IMR-90 (cell line): Measurements from ENCODE around the gene SPNS1. TPM values are rescaled to one million over a fixed set of nuclear protein-coding genes. Genes with fewer than 3 reads are reported as not detected.

Experiments
- ATAC-seq: fragments of 200-7000 bp; cut with Tn5 transposase; 2 replicates; pipeline ENCODE4 v1.9.1; 2020; ENCODE audit warnings: low read depth, mild to moderate bottlenecking, moderate library complexity
- BruUV-seq: library from RNA; stranded (reverse); fragments of 400-500 nt; replicated peaks from 2 replicates; lab custom pipeline; 2021; lab: Mats Ljungman, UMichigan
- CTCF ChIA-PET: fragments of 300-600 bp; formaldehyde crosslinking; extraction: SDS; loops from one replicate; lab custom pipeline; 2021; ENCODE audit warnings: antibody characterized with exemption; lab: Yijun Ruan, JAX
- POLR2A ChIA-PET: fragments of 300-600 bp; sonication (Branson Sonifier 250); formaldehyde crosslinking; loops from one replicate; lab custom pipeline; 2022; ENCODE audit warnings: antibody characterized with exemption; ENCODE audit not compliant: unreplicated experiment; lab: Charles Lee
- DNase-seq: peaks from one replicate; pipeline ENCODE4 v3.0.0; 2013
- H2AFZ ChIP-seq: replicated peaks from 2 replicates; pipeline ENCODE3; 2013; ENCODE audit warnings: low read length, mild to moderate bottlenecking; ENCODE audit not compliant: poor library complexity
- H2AK5ac ChIP-seq: 2 replicates; pipeline ENCODE4 v1.6.1; 2013; ENCODE audit warnings: low read depth, low read length, inconsistent platforms
- H2AK9ac ChIP-seq: replicated peaks from 2 replicates; pipeline ENCODE3; 2013; ENCODE audit warnings: mild to moderate bottlenecking, low read depth, low read length, moderate library complexity; ENCODE audit not compliant: poor library complexity
- H2BK120ac ChIP-seq: 2 replicates; pipeline ENCODE4 v1.6.1; 2013; ENCODE audit warnings: low read depth, low read length, inconsistent platforms
- H2BK15ac ChIP-seq: 3 replicates; pipeline ENCODE4 v1.6.1; 2013; ENCODE audit warnings: low read depth, low read length, inconsistent platforms
- H2BK20ac ChIP-seq: 2 replicates; pipeline ENCODE4 v1.6.1; 2013; ENCODE audit warnings: low read depth, mild to moderate bottlenecking, inconsistent platforms, low read length, moderate library complexity
- H2BK5ac ChIP-seq: 2 replicates; pipeline ENCODE4 v1.6.1; 2013; ENCODE audit warnings: mild to moderate bottlenecking, low read depth, low read length, inconsistent platforms; ENCODE audit not compliant: poor library complexity, severe bottlenecking
- H3K14ac ChIP-seq: replicated peaks from 2 replicates; pipeline ENCODE4 v1.6.1; 2013; ENCODE audit warnings: low read depth, low read length, inconsistent platforms
- H3K18ac ChIP-seq: 2 replicates; pipeline ENCODE4 v1.6.1; 2013; ENCODE audit warnings: low read depth, low read length, control low read depth
- H3K23ac ChIP-seq: 2 replicates; pipeline ENCODE4 v1.6.1; 2013; ENCODE audit warnings: low read depth, low read length, inconsistent platforms
- H3K27ac ChIP-seq: 2 replicates; pipeline ENCODE4 v1.5.1; 2013; ENCODE audit warnings: mild to moderate bottlenecking, control low read depth, low read length; ENCODE audit not compliant: insufficient read depth
- H3K27me3 ChIP-seq: 2 replicates; pipeline ENCODE4 v1.6.1; 2013; ENCODE audit warnings: low read length; ENCODE audit not compliant: control insufficient read depth, insufficient read depth
- H3K36me3 ChIP-seq: 2 replicates; pipeline ENCODE4 v1.6.1; 2013; ENCODE audit warnings: low read length, mixed read lengths; ENCODE audit not compliant: control insufficient read depth, insufficient read depth
- H3K4ac ChIP-seq: 2 replicates; pipeline ENCODE4 v1.6.1; 2013; ENCODE audit warnings: low read depth, low read length, inconsistent platforms
- H3K4me1 ChIP-seq: 2 replicates; pipeline ENCODE4 v1.6.1; 2013; ENCODE audit warnings: low read length, mixed read lengths; ENCODE audit not compliant: control insufficient read depth, insufficient read depth
- H3K4me2 ChIP-seq: 2 replicates; pipeline ENCODE4 v1.6.1; 2013; ENCODE audit warnings: low read depth, mild to moderate bottlenecking, control low read depth, low read length, moderate library complexity
- H3K4me3 ChIP-seq: 2 replicates; pipeline ENCODE4 v1.5.1; 2013; ENCODE audit warnings: low read depth, mild to moderate bottlenecking, control low read depth, low read length, moderate library complexity; ENCODE audit not compliant: insufficient read depth
- H3K56ac ChIP-seq: 2 replicates; pipeline ENCODE4 v1.6.1; 2013; ENCODE audit warnings: low read length, inconsistent platforms; ENCODE audit not compliant: insufficient read depth; ENCODE audit errors: extremely low read depth
- H3K79me1 ChIP-seq, 2 experiments: 2 replicates each; pipeline ENCODE4 v1.6.1; 2013; ENCODE audit warnings: low read length in 2 of 2, inconsistent platforms in 1 of 2, low read depth in 1 of 2
- H3K9ac ChIP-seq: 2 replicates; pipeline ENCODE4 v1.6.1; 2013; ENCODE audit warnings: low read depth, low read length, control low read depth
- H3K9me1 ChIP-seq: 2 replicates; pipeline ENCODE4 v1.6.1; 2013; ENCODE audit warnings: low read length, inconsistent platforms; ENCODE audit not compliant: insufficient read depth
- H3K9me3 ChIP-seq: 2 replicates; pipeline ENCODE4 v1.6.1; 2013; ENCODE audit warnings: low read length; ENCODE audit not compliant: control insufficient read depth, insufficient read depth
- H4K20me1 ChIP-seq: 2 replicates; pipeline ENCODE4 v1.6.1; 2013; ENCODE audit warnings: low read length, inconsistent platforms; ENCODE audit not compliant: insufficient read depth
- H4K5ac ChIP-seq: 2 replicates; pipeline ENCODE4 v1.6.1; 2013; ENCODE audit warnings: mild to moderate bottlenecking, low read depth, low read length, control low read depth
- H4K8ac ChIP-seq, 2 experiments: 2 replicates each; pipeline ENCODE4 v1.6.1; 2013; ENCODE audit warnings: low read depth in 2 of 2, low read length in 2 of 2, control low read depth in 1 of 2, inconsistent platforms in 1 of 2
- H4K91ac ChIP-seq: 2 replicates; pipeline ENCODE4 v1.6.1; 2013; ENCODE audit warnings: low read depth, low read length, inconsistent platforms; ENCODE audit not compliant: insufficient read depth
- MAFK ChIP-seq: IDR thresholded peaks from 2 replicates; pipeline ENCODE4 v1.6.1; 2012; ENCODE audit warnings: low read depth, low read length, improper control_type of control experiment
- WGBS, 2 experiments: methylation state at CpG; one replicate each; pipeline versions ENCODE4 v1.1.5 to v1.1.7; 2013; ENCODE audit warnings: missing lambda C conversion rate in 2 of 2; ENCODE audit not compliant: insufficient read length in 1 of 2; ENCODE audit errors: extremely low coverage in 2 of 2; 5-methylcytosine and 5-hydroxymethylcytosine counted together
- dilution Hi-C: fragments of 300-500 bp; cut with HindIII; formaldehyde crosslinking; loops from one replicate; pipeline ENCODE4 v1.14.3; 2018; ENCODE audit warnings: low sequenced_read_pairs; ENCODE audit not compliant: unreplicated experiment
- in situ Hi-C: fragments of 300-500 bp; cut with MboI; formaldehyde crosslinking; loops from 3 replicates; pipeline ENCODE4 v1.14.3; 2019; ENCODE audit warnings: low sequenced_read_pairs, inconsistent platforms, mixed read lengths
- intact Hi-C: fragments of 100-400 bp; cut with micrococcal nuclease; formaldehyde crosslinking; loops from 2 replicates; pipeline ENCODE4 v1.10.0; 2022
- polyA plus RNA-seq, 3 experiments: library from polyadenylated mRNA; depleted of rRNA; stranded (reverse); fragments of >200 nt; gene quantifications; 2 replicates each; pipeline ENCODE4 v1.2.3, GENCODE V29; 2012; ENCODE audit warnings: low replicate concordance in 1 of 3
- total RNA-seq: library from RNA; depleted of rRNA; stranded (reverse); fragments of >200 nt; gene quantifications from 2 replicates; pipeline ENCODE4 v1.2.3, GENCODE V29; 2012
- TF ChIP-seq, protein P1 (sequence below): conservative IDR thresholded peaks from 2 replicates; pipeline ENCODE4 v1.5.1; 2012; ENCODE audit warnings: mild to moderate bottlenecking, low read depth, low read length, improper control_type of control experiment

SPNS1 gene
- total and polyA plus RNA-seq, 2 of the 4 experiments (the other 2 are of a cell fraction): 4.7 to 37.3 TPM

DNA sequence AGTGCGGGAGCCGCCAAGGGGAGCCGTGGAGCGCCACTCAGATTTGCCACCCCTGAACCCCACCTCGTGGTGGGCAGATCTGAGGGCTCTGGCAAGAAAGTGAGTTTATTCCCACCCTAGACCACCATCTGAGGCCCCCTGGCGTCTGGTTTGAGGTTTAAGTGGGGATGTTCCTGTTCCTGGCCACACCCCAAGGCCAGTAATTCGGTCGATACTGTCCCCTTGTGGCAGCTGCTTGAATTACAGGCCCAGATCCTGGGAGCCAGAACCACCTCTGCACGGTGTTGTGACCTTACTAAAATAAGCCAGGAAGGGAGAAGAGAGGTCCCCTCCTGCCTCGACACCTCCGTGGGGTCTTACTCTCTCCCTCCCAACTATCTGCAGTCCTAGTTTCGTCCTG is 6.9 kb downstream of the SPNS1 start:
- Histone ChIP-seq H3K9me1 (peaks cover 4% of the 10 kb centered on the region; the same call in 1 of the 2 replicates), H3K9ac (no peak overlapping the region), H3K4me2 (no peak overlapping the region), H3K36me3 (peaks cover 64% of the 10 kb centered on the region), H3K4ac (no peak overlapping the region), H2BK120ac (no peak overlapping the region), H4K20me1 (0 out of 2 replicates have a peak, but pooled peaks cover 3% of the 10 kb centered on the region), H3K14ac (no peak overlapping the region), H2BK5ac (no peak overlapping the region), H2AK9ac (no peak overlapping the region), H3K23ac (no peak overlapping the region), H3K79me1 (peaks cover 8 to 34% of the 10 kb centered on the region in 2 experiments), H4K5ac (no peak overlapping the region), H3K4me3 (no peak overlapping the region), H4K91ac (no peak overlapping the region), H2BK20ac (no peak overlapping the region), H2BK15ac (no peak overlapping the region), H2AK5ac (no peak overlapping the region), H4K8ac (no peak overlapping the region), H3K27ac (no peak overlapping the region), H3K56ac (no peak overlapping the region), H3K27me3 (no peaks in the 10 kb centered on the region), H3K18ac (no peak overlapping the region), H3K9me3 (peaks cover 2% of the 10 kb centered on the region; the same call in 1 of the 2 replicates), H2AFZ (no peak overlapping the region), H3K4me1 (no peaks in the 10 kb centered on the region)
- BruUV-seq: no TSS peak
- ChIA-PET CTCF (interaction anchor here (0.5 kb wide), 1 partner anchor 260 kb away, joined by 3 read pairs; no protein-coding TSS in a partner anchor), POLR2A (no interaction called here)
- 70% methylated on average over 2 of the region's 12 CpGs; no CpG with 5 or more reads in 1 of the 2 experiments for WGBS, 2 experiments
- ATAC-seq: no peak
- DNase-seq: no peak
- dilution Hi-C loops (no loop called here), intact Hi-C loops (no loop called here), in situ Hi-C loops (no loop called here)
- TF ChIP-seq MAFK: no peak
- TF ChIP-seq, protein P1, sequence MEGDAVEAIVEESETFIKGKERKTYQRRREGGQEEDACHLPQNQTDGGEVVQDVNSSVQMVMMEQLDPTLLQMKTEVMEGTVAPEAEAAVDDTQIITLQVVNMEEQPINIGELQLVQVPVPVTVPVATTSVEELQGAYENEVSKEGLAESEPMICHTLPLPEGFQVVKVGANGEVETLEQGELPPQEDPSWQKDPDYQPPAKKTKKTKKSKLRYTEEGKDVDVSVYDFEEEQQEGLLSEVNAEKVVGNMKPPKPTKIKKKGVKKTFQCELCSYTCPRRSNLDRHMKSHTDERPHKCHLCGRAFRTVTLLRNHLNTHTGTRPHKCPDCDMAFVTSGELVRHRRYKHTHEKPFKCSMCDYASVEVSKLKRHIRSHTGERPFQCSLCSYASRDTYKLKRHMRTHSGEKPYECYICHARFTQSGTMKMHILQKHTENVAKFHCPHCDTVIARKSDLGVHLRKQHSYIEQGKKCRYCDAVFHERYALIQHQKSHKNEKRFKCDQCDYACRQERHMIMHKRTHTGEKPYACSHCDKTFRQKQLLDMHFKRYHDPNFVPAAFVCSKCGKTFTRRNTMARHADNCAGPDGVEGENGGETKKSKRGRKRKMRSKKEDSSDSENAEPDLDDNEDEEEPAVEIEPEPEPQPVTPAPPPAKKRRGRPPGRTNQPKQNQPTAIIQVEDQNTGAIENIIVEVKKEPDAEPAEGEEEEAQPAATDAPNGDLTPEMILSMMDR: peak; percentile 56
